A673 (cell line): ENCODE measurements around the gene FBP2.

ENCODE experiments used
- CTCF ChIP-seq: fragments of 300-800, 200-600 bp; sonication (generic); conservative IDR thresholded peaks from 2 replicates; pipeline ENCODE4 v1.5.1; 2017; ENCODE audit warnings: low read depth, mild to moderate bottlenecking, antibody characterized with exemption, low read length, moderate library complexity, mixed read lengths
- EZH2 ChIP-seq: fragments of 200-600 bp; sonication (generic); IDR thresholded peaks from 2 replicates; pipeline ENCODE4 v1.6.1; 2017; ENCODE audit warnings: borderline replicate concordance, low read depth, mild to moderate bottlenecking, mixed read lengths, antibody characterized with exemption, low read length; ENCODE audit not compliant: poor library complexity, severe bottlenecking

DNA sequence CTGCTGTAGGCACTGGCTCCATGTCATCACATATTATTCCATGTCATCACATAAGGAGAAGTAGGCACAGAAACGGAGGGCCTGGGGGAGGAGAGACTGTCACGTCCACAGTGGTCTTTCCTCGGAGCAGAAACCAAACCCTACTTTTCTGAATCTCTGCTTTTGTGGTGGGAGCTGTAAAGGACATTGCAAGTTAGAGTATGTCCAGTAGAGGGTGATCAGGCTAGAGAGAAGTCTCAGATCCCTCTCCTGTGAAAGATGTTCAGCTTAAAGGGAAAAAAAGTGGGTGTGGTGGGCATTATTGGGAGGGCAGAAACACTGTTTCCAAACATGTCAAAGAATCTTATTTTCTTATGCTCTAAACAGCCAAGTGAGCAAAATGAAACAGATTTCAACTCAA is 19.4 kb upstream of the FBP2 start:
- no peak for TF ChIP-seq CTCF
- no peak for TF ChIP-seq EZH2
